CD4-positive, alpha-beta T cell treated with Interleukin-1 beta for 1 hour (primary cell): ENCODE data around the gene PTGER3.
"Not testable (repeated sequence)": the region's sequence is repeated elsewhere in the genome, so short reads cannot be mapped to it uniquely, and the experiment has no call there.

ENCODE experiments used
- DNase-seq, 2 donors: peaks; one replicate each; pipeline ENCODE4 v3.0.0-alpha.2; 2020 to 2022

The PTGER3 gene

DNA sequence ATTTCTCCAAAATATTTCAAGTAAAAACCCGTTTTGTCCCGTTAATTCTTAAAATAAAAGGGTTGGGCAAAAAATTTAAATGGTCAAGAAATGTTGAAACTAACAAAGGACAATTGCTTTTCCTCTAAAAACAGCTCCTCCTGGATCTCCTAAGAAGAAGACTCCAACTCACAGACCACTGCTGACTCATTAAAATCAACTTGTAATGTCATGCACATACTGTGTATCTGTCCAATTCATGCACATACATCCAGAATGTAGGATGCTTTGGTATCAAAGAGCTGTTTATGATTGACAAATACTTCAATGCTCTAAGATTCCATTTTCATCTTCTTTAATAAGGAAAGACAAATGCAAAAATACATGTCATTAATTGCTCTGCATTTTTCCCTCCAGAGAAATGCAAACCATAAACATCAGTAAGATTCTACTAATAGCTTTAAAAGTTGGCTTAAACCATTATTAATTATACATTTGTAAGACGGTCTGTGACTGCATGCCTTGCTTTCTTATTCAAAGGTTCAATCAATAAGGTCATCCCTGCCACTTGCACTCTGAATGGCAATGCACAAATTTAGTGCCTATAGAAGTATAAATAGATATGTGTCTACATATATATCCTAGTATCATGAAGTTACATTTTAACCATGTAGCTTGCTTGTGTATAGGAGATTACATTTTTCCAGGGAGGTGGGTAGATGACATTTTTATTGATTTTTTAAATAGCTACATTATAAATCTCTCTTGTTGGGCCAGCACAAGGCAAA, 44.7 kb downstream of the PTGER3 start:
- no peak for DNase-seq

DNA sequence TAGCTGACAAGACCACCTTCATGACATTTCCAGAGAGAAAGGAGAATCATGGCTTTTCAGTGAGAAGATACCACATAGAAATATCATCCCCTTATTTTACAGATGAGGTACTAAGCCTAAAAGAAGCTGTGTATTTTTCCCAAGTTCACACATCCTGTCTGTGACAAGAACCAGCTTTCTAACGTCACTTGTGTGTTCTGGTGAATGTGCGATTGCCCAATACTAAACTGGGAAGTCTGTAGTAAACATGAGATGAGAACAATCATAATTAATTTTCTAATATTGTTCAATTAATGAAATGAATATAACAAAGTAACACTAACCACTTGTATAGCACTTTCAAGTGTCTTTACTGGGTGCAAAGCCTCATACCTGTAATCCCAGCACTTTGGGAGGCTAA, 46.0 kb downstream of the PTGER3 start:
- no peak for DNase-seq

DNA sequence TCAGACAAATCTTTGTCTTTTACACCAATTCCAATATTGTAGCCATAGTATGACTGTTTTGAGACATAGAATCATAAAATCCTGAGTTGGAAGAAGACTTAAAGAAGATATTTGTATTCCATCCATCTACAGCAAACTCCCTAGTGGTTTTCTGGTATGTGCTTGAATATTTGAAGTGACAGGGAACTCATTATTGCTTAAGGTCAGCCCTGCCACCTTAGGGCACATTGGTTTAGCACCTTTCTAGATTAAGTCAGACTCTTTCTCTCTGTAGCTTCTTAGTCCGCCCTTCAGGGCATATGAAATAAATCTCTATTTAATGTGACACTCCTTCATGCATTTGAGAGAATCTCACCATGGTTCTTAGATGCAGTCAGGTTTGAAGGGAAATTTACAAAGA, 49.8 kb downstream of the PTGER3 start:
- DNase-seq, result no peak

DNA sequence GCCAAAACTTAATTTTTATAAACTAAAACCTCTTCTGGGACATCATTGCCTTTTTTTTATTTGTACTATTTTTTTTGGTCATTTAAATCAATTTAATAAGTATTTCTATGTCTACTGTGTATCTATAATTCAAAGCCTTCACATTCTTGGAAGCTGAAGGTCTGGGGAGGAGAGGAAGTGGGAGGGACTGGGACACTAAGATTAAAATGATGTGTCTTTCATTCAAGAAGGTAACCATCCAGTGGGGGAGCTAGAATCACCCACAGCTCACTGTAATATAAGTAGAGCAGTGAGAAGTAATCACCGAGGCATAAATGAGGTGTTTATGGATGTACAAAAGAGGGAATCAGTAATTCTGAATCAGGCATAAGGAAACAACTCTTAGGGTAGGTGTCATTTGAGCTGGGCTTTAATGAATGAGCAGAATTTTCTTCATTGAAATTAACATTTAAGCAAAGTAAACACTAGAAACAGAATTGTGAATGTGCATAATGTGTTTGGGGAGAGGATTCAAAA, 52.8 kb downstream of the PTGER3 start:
- no peak for DNase-seq

DNA sequence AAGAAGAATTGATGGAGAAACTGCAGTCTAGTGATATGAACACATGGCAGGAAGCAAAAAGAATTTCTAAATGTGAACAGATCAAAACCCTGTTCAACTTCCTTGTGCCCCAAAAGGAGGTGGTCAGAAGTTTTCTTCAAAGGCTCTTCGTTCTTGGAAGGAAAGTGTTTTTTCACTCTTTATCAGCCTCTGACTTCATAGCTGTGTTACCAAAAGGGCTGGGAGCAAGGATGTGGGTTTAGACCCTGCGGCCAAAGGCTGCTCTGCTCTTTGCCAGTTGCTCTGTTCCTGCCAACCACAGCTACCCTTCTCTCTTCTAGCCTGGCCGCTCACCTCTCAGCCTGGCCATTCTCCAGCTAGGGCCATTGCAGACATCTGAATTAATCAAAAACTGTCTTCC, 53.8 kb downstream of the PTGER3 start:
- no peak for DNase-seq

DNA sequence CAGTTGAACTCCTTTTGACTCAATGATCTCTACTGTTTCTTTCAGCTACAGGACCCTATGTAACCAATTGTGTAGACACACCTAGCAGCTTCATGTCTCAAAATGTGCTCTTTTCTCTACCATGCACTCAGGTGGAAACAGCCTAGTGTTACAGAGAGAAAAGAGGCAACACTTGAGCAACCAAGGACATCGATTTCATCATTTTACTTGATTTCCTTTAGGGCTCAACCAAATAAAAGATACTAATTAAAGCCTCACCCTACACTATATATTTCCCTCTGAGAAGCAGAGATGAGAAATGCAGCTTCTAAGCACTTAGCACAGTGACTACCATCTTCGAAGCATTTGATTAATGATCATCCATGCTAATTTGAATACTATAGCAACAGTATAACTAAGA, 55.1 kb downstream of the PTGER3 start:
- DNase-seq, result no peak

DNA sequence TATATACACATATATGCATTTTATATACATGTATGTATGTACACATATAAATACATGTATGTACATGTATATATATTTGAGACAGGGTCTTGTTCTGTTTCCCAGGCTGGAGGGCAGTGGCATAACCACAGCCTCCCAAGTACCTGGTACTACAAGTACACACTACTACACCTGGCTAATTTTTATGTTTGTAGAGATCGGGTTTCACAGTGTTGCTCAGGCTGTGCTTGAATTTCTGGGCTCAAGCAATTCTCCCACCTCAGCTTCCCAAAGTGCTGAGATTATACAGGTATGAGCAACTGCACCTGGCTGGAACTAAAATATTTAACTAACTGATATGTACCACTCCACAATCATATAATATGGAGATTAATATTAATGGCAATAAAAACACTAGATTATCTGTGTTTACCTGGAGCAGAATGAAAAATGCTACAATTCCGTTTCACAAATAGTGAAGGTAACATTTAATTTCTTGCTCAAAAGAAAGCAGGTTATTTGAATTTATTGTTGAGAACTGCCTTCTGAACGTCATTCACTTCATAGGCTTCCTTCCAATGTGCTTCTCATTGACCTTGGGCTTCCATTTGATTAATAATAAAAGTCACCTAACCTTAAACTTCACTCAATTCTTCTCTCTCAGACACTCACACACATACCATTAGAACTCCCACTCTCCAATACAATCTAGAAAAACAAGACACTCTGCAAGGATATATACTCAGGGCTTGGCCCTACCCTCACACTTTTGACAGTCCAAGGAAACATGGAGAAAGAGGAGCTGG, 57.0 kb downstream of the PTGER3 start:
- no peak for DNase-seq

DNA sequence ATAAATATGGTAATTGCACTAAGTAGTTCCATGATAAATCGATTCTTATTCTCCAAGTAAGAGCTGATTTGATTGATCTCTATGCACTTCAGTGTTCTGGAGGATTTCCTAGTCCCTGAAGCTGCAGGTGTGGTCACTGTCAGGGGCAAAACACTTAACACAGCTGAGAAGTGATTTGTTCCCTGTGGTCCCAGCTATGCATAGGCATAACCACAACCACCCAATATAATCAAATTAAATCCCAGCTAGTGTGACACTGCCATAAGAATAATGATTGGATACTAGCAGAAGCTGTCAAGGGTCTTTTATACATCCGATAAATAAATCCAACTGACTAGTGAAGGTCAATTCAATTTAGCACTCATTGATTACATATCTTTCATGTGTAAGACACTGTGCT, 60.1 kb downstream of the PTGER3 start:
- no peak for DNase-seq

DNA sequence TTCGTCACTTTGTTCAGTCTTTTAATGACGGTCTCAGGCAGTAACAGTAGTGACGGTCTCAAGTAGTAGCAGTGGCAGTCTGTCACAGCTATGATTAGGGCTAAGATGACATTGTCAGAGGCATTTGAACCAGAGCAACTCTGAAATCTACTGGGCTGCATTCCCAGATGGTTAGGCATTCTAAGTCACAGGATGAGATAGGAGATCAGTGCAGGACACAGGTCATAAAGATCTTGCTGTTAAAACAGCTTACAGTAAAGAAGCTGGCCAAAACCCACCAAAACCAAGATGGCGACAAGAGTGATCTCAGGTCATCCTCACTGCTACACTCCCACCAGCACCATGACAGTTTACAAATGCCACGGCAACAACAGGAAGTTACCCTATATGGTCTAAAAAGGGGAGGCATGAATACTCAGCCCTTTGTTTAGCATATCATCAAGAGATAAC, 61.8 kb downstream of the PTGER3 start:
- not testable (repeated sequence) for DNase-seq

DNA sequence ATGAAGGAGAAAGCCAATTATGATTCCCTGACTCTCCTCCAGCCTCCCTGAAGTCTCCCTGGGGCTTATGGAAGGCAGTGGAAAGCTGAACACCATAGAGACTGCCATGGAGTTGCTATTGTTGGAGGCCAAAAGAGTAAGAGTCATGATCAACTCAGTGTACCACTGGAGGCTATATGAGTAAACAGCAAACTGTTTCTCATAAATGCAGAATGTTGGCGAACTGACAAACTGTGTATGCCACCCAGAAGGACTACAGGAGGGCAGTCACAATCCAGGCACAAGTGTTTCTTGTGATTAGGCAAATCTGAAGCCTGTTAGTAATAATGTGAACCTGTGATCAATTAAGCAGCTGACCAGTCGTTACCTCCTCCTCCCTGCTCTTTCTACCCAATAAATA, 62.3 kb downstream of the PTGER3 start:
- DNase-seq, result not testable (repeated sequence)

DNA sequence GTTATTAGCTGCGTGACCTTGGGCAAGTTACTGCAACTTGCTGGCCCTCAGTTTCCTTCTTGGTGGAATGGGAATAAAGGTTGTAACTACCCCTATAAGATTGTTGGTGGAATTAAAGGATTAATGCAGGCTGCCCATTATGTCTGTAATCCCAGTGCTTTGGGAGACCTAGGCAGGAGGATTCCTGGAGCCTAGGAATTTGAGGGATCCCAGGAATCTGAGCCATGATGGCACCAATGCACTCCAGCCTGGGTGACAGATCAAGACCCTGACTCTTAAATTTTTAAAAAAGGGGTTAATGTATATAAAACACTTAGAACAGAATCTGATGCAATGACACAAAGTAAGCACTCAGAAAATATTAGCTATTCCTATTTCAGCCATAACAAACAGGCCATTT, 67.3 kb downstream of the PTGER3 start:
- DNase-seq, result no peak

DNA sequence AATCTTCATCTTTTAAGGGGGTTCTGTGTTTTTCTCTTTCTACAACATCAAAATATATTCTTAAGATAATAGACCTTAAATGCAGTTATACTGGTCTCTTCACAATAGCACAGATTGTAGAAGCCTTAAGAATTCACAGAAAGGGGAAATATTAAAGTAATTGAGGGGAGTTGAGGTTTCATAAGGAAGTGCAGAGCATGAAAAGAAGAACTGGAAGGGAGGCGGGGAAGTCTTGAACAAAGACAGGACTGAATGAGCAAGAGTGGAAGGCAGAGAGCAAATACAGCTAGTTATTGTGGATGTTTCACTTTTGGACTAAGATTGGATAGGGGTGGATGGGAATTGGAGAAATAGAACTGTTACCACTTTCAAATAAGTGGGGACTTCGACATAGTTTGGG, 67.7 kb downstream of the PTGER3 start:
- DNase-seq, result no peak

DNA sequence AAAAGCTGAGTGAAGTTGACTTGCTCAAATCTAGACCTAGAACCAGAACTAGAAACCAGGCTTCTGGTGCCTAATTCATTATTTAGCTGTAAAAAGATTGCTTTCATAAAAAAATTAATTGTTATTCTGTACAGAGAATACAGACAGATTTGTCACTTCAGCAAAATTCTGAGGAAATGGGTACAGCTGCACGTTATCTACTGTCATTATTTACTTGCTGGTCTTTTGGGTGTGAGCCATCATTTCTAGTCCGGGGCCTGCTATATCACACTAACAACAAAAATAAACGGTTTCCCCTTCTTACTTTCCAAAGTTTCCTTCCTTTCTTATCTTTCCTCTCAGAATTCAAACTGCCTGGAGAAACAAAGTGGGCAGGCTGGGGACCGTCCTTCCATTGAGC, 68.3 kb downstream of the PTGER3 start:
- DNase-seq, result no peak

DNA sequence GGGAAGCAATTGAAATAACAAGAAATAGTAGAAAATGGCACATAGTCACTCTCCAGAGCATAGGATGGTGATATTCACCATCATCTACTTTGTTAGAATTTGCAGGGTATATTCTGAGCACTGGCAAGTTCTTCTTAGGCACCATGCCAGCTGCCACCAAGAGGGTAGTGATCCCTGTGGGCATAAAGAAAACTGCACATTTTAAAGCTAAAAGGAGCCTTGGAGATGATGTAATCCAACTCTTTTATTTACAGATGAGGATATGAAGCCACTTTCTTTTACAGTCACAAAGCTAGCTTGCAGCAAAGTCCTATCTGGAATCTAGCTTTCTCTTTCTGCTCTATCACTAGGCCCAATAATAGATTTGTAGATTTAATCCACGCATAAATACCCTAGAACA, 69.0 kb downstream of the PTGER3 start:
- no peak for DNase-seq

DNA sequence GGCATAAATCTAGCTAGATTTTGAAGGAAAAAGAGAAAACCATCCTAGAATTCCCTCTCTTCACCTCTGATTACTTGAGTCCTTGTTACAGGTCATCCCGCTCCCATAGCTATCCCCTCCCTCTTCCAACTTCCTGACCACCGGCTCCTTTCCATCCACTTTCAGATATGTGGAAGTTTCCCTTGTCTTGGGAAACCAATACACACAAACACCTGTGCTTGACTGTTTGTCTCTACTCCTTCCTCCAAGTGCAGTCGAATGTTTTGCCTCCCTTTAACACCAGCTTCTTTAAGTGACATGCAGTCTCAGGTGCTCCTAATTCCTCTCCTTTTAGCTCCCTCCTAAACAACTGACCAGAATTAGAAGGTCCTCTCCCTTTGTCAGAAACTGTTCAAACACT, 70.0 kb downstream of the PTGER3 start:
- DNase-seq, result no peak

DNA sequence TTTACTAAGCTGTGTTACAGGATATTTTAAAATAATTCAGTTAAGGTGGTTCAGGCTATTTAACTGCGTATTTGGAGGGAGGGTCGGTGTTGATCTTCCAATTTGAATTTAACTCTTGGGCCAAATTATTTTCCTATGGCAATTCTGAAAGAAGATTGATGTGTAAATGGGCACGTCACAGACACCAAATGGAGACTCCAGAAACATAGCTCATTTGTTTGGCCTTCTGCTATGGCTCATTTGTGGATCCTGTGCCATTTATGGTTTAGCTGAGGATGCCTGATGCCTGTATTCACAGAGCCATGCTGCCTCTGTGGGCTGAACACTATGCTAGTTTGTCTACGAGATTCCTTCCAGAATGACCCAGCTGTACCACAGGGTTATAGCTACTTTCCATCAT, 70.6 kb downstream of the PTGER3 start:
- no peak for DNase-seq

DNA sequence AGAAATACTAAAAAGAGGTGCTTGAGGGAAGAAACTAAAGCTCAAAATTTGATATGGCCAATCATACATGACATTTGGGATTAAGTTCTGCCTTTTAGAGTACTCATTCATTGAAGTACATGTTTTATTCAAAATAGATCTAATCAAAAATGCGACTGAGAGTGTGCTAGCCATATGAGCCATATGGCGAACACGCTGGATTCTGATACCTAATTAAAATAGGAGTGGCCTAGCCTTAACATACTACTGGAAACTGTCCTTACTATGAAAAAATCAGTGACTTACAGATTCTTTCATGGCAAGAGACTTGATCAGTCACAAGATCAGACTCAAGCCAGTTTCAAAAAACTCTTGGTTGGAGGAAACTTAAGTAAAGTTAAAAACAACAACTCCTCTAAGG, 73.9 kb downstream of the PTGER3 start:
- no peak for DNase-seq

DNA sequence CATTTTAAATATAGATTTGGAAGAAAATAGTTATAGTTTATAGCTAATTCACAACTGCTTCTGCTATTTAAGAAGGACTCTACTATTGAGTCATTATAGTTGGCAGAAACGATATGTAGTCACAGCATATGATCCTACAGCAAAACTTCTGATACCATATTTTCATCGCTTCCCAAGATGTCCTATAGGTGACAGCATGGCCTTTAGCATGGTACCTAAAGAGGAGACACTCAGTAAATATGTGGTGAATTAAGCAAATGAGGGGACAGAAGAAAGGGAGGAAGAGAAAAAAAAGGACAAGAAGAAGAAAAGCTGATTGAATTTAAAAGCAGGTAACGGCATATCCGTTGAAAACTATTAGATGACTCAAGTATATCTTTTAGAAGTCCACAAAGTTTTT, 77.2 kb downstream of the PTGER3 start:
- no peak for DNase-seq

DNA sequence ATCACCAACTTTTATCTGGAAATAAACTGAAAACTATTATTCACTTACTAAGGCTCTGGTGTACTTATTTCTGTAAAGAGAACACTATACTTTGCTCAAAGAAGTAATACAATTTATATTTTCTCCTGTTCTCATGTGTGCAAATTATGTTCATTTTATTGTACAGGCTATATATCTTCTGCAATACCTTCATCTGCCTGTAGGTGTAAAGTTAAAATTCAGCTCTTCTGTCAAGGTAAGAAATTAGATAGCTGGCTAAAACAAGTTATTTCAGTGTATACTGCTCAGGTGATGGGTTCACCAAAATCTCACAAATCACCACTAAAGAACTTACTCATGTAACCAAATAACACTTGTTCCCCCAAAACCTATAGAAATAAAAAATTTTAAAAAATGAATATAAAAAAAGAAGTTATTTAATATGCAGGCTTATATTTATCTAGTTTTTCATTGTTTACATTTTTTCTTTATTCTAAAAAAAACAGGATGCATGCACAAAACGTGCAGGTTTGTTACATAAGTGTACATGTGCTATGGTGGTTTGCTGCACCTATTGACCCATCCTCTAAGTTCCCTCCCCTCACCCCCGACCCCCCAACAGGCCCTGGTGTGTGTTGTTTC, 81.5 kb downstream of the PTGER3 start:
- peak in 1 of 2 donors; percentile 1 for DNase-seq

DNA sequence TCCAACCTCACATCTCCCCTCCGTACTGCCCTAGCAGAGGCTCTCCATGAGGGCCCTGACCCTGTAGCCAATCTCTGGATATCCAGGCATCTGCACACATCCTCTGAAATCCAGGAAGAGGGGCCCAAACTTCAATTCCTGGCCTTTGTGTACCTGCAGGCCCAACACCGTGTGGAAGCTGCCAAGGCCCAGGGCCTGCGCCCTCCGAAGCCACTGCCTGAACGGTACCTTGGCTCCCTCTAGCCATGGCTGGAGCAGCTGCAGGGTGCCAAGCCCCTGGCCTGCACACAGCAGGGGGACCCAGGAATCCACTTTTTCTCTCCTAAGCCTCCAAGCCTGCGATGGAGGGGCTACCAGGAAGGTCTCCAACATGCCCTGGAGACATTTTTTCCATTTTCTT, 84.2 kb downstream of the PTGER3 start:
- no peak for DNase-seq

DNA sequence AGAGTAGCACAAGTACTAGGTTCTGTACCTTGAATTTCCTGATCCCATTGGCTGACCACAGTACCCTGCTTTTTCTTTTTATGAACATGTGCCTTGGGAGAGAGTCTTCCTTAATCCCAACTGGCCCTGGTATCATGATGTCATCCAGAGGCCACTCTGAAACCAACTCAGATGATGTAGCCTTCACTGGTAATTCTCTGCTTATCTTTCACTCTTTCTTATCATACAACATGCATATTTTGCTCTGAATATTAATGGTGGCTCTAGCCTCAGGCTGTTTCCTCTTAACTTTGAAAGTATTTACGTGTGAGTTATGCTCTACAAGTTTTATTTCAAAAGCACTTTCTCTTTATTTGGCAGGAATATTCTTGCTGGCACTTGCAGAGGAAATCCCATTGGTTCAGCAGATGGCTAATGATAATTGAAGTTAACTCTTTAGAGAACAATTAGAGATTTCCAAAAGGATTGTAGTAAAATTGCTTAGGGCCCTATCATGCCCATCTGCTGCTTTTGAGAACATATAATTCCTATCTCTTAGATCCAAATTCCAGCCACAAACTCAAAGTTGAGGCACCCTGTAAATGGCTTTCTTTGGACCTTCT, 86.1 kb downstream of the PTGER3 start:
- no peak for DNase-seq

DNA sequence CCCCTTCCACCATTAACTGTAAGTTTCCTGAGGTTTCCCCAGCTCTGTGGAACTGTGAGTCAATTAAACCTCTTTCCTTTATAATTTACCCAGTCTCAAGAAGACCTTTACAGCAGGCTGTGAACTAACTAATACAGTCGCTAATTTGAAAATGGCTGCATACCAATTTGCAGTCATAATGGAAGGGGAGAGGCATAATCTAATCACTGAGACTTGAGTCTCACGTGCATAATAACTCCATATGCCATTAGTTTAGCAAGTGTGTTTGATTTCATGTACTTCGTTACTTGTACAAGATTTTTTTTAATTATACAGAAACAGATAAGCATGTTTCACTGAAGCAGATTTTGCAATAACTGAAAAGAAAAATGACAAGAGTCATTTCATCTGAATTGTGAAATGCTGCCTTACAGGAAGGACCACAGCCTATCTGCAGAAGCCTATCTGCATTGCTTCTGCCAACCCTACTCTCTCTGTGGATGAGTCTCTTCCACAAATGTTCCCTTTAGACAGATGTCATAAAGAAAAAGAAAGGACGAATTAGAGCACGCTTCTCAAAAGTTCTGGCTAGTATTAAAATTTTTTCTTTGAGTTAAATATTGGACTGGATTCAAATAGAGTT, 99.1 kb downstream of the PTGER3 start:
- DNase-seq, result no peak

DNA sequence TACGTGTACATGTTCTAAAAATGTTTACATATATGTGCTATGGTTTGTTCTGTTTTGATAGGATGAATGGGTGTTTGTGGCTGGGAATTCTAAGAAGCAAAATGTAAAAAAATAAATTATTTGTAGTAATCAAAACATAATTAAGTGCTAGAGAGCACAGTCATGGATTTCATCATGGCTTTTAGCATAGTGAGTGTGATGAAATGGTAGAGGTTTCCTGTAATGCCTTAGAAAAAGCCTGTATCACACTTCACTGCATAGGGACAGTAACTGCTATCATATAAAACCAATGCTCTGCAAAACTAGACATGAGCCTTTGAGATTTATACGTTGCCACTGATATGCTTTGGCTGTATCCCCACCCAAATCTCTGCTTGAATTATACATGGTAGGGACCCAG, 99.8 kb downstream of the PTGER3 start:
- DNase-seq, result no peak
